ENCODE results near the gene OR2A5.
"Not testable (repeated sequence)": the region's sequence is repeated elsewhere in the genome, so short reads cannot be mapped to it uniquely, and the experiment has no call there.

Gene OR2A5, protein sequence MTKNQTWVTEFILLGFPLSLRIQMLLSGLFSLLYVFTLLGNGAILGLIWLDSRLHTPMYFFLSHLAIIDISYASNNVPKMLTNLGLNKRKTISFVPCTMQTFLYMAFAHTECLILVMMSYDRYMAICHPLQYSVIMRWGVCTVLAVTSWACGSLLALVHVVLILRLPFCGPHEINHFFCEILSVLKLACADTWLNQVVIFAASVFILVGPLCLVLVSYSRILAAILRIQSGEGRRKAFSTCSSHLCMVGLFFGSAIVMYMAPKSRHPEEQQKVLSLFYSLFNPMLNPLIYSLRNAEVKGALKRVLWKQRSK

GRCh38 chr7:144048648-144049047, at the start of gene OR2A5:
Gene OR2A5, plus strand, starts transcription at chr7:144048948. Its CDS starts 1,454 bp downstream, at chr7:144050402.
- Histone ChIP-seq H3K36me3 (ENCODE audit: control insufficient read depth, low read depth, low read length) (no peaks in the 10 kb centered on the region), H3K9me3 (ENCODE audit: control insufficient read depth, low read depth, low read length) (no peaks in the 10 kb centered on the region), H3K27ac (ENCODE audit: low read length) (no peak within 1 kb of the TSS), H3K9ac (ENCODE audit: low read length) (no peak within 1 kb of the TSS), H3K27me3 (ENCODE audit: control insufficient read depth, insufficient read depth, low read length) (no peaks in the 10 kb centered on the region), H3K4me1 (ENCODE audit: control insufficient read depth, low read depth, low read length) (no peaks in the 10 kb centered on the region), H3K4me3 (ENCODE audit: low read length) (no peak within 1 kb of the TSS)

DNA sequence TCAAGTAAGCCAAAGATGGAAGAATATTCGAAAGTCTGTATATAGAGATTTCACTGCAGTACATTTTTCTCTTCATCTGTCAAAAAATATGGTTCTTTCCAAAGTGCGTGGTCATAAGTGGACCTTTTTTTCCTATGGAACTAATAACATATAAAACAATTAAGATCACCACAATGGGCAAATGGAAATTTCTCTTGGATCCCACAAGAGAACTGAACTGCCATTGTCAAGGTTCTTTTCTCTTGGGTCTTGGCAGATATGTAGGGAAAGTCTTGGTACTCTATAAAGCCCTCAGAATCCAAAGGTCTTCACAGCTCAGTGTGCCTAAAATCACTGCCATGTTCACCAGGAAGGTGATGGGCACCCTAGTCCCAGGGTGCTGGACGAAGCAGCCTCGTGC, 48.7 kb upstream of the OR2A5 start, which contains the start of gene OR6B1:
Gene OR6B1, plus strand, starts transcription at position 301 of the 400 bp plus-strand sequence. CDS start 3,677 bp downstream, outside the sequence.
- Histone ChIP-seq H3K27me3 (ENCODE audit: control insufficient read depth, insufficient read depth, low read length) (no peaks in the 10 kb centered on the region), H3K4me1 (ENCODE audit: control insufficient read depth, low read depth, low read length) (no peaks in the 10 kb centered on the region), H3K9me3 (ENCODE audit: control insufficient read depth, low read depth, low read length) (no peaks in the 10 kb centered on the region), H3K4me3 (ENCODE audit: low read length) (no peak within 1 kb of the TSS), H3K27ac (ENCODE audit: low read length) (no peak within 1 kb of the TSS), H3K36me3 (ENCODE audit: control insufficient read depth, low read depth, low read length) (no peaks in the 10 kb centered on the region), H3K9ac (ENCODE audit: low read length) (no peak within 1 kb of the TSS)

DNA sequence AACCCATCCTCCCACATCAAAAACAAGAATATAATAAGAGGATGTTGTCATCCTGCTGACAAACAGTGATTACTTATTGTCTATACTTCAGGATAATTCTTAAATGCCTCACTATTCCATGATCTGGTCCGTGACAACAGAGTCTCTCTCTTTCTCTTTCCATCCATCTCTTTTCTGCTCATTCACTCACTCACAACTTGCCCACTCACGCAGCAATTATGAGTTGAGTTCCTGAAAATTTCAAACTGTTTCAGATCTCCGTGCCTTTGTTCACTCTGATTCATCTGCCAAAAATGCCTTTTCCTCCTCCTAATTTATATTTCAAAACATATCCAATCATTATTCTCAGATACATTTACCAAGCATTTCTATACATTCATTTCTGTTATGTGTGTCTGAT, 47.2 kb upstream of the OR2A5 start:
- Histone ChIP-seq H3K36me3 (ENCODE audit: control insufficient read depth, low read depth, low read length) (no peaks in the 10 kb centered on the region), H3K27me3 (ENCODE audit: control insufficient read depth, insufficient read depth, low read length) (no peaks in the 10 kb centered on the region), H3K4me1 (ENCODE audit: control insufficient read depth, low read depth, low read length) (no peaks in the 10 kb centered on the region), H3K9me3 (ENCODE audit: control insufficient read depth, low read depth, low read length) (no peaks in the 10 kb centered on the region), H3K4me3 (ENCODE audit: low read length) (no peak overlapping the region), H3K27ac (ENCODE audit: low read length) (no peak overlapping the region), H3K9ac (ENCODE audit: low read length) (no peak overlapping the region)

- Histone ChIP-seq H3K27me3 (ENCODE audit: control insufficient read depth, insufficient read depth, low read length) (no peaks in the 10 kb centered on the region), H3K4me3 (ENCODE audit: low read length) (no peak overlapping the region), H3K27ac (ENCODE audit: low read length) (no peak overlapping the region), H3K9ac (ENCODE audit: low read length) (no peak overlapping the region), H3K9me3 (ENCODE audit: control insufficient read depth, low read depth, low read length) (peaks cover 6% of the 10 kb centered on the region), H3K4me1 (ENCODE audit: control insufficient read depth, low read depth, low read length) (no peaks in the 10 kb centered on the region), H3K36me3 (ENCODE audit: control insufficient read depth, low read depth, low read length) (no peaks in the 10 kb centered on the region)
These were observed 44.0 kb upstream of the OR2A5 start for GRCh38 chr7:144004703-144005102.

GRCh38 chr7:144006029-144006691, 42.6 kb upstream of the OR2A5 start:
- H3K36me3 ChIP-seq (ENCODE audit: control insufficient read depth, low read depth, low read length) = no peaks in the 10 kb centered on the region
- no peak overlapping the region for H3K4me3 ChIP-seq (ENCODE audit: low read length)
- H3K27ac ChIP-seq (ENCODE audit: low read length) = no peak overlapping the region
- no peaks in the 10 kb centered on the region for H3K4me1 ChIP-seq (ENCODE audit: control insufficient read depth, low read depth, low read length)
- H3K27me3 ChIP-seq (ENCODE audit: control insufficient read depth, insufficient read depth, low read length) = no peaks in the 10 kb centered on the region
- H3K9ac ChIP-seq (ENCODE audit: low read length) = no peak overlapping the region
- peaks cover 10% of the 10 kb centered on the region for H3K9me3 ChIP-seq (ENCODE audit: control insufficient read depth, low read depth, low read length)

DNA sequence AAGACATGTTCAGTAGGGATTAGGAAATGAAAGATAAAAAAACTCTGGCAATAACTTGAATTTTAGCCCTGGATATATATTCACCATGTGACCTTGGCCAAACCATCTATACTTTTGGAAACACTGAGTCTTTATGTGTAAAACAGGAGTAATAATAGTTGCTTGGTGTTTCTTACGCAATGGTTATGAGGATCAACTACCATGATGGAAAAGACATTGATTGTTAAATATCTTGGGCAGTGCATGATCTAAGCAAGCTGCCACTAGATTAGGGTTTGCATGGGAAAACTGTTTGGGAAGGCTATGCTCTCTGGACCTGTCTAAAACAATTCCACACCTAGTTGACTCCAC, 42.1 kb upstream of the OR2A5 start:
- no peaks in the 10 kb centered on the region for H3K4me1 ChIP-seq (ENCODE audit: control insufficient read depth, low read depth, low read length)

DNA sequence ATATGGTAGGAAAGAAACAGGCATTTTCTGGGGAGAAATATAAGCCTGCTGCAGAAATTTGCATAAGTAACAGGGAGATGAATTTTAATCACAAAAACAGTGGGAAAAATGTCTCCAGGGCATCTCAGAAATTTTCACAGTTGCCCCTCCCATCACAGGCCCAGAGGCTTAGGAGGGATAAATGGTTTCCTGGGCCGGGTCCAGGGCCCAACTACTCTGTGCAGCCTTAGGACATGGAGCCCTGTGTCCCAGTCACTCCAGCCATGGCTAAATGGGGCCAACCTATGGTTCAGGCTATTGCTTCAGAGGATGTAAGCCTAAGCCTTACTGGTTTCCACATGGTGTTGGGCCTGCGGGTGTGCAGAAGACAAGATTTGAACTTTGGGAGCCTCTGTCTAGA, 39.4 kb upstream of the OR2A5 start:
- Histone ChIP-seq H3K4me3 (ENCODE audit: low read length) (no peak overlapping the region), H3K27ac (ENCODE audit: low read length) (no peak overlapping the region), H3K4me1 (ENCODE audit: control insufficient read depth, low read depth, low read length) (no peaks in the 10 kb centered on the region), H3K9me3 (ENCODE audit: control insufficient read depth, low read depth, low read length) (peaks cover 10% of the 10 kb centered on the region), H3K9ac (ENCODE audit: low read length) (no peak overlapping the region), H3K36me3 (ENCODE audit: control insufficient read depth, low read depth, low read length) (no peaks in the 10 kb centered on the region), H3K27me3 (ENCODE audit: control insufficient read depth, insufficient read depth, low read length) (no peaks in the 10 kb centered on the region)

More for the DNA sequence above, 42.1 kb upstream of the OR2A5 start:
- Histone ChIP-seq H3K9me3 (ENCODE audit: control insufficient read depth, low read depth, low read length) (peaks cover 10% of the 10 kb centered on the region), H3K27me3 (ENCODE audit: control insufficient read depth, insufficient read depth, low read length) (no peaks in the 10 kb centered on the region), H3K4me3 (ENCODE audit: low read length) (no peak overlapping the region), H3K27ac (ENCODE audit: low read length) (no peak overlapping the region), H3K9ac (ENCODE audit: low read length) (no peak overlapping the region), H3K36me3 (ENCODE audit: control insufficient read depth, low read depth, low read length) (no peaks in the 10 kb centered on the region)

DNA sequence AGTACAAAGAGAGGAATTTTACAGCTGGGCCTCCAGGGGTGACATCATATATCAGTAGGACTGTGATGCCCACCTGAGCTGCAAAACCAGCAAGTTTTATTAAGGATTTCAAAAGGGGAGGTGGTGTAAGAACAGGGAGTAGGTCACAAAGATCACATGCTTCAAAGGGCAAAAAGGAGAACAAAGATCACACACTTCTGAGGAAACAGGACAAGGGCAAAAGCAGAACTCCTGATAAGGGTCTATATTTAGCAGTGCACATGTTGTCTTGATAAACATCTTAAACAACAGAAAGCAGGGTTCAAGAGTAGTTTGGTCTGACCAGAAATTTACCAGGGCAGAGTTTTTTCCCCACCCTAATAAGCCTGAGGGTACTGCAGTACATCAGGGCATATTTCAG, 38.7 kb upstream of the OR2A5 start:
- H3K9ac ChIP-seq (ENCODE audit: low read length); H3K4me1 ChIP-seq (ENCODE audit: control insufficient read depth, low read depth, low read length); H3K36me3 ChIP-seq (ENCODE audit: control insufficient read depth, low read depth, low read length); H3K4me3 ChIP-seq (ENCODE audit: low read length); H3K27me3 ChIP-seq (ENCODE audit: control insufficient read depth, insufficient read depth, low read length); H3K27ac ChIP-seq (ENCODE audit: low read length): not testable (repeated sequence)
- peaks cover 10% of the 10 kb centered on the region for H3K9me3 ChIP-seq (ENCODE audit: control insufficient read depth, low read depth, low read length)

GRCh38 chr7:144010821-144011220, 37.9 kb upstream of the OR2A5 start:
- not testable (repeated sequence) for H3K4me3 ChIP-seq (ENCODE audit: low read length)

GRCh38 chr7:144011458-144012230, 37.1 kb upstream of the OR2A5 start:
- Histone ChIP-seq H3K27ac (ENCODE audit: low read length) (no peak overlapping the region), H3K9me3 (ENCODE audit: control insufficient read depth, low read depth, low read length) (peaks cover 10% of the 10 kb centered on the region), H3K4me3 (ENCODE audit: low read length) (no peak overlapping the region), H3K36me3 (ENCODE audit: control insufficient read depth, low read depth, low read length) (no peaks in the 10 kb centered on the region), H3K4me1 (ENCODE audit: control insufficient read depth, low read depth, low read length) (no peaks in the 10 kb centered on the region), H3K9ac (ENCODE audit: low read length) (no peak overlapping the region), H3K27me3 (ENCODE audit: control insufficient read depth, insufficient read depth, low read length) (no peaks in the 10 kb centered on the region)

More at GRCh38 chr7:144010821-144011220, 37.9 kb upstream of the OR2A5 start:
- H3K4me1 ChIP-seq (ENCODE audit: control insufficient read depth, low read depth, low read length); H3K27ac ChIP-seq (ENCODE audit: low read length); H3K36me3 ChIP-seq (ENCODE audit: control insufficient read depth, low read depth, low read length); H3K27me3 ChIP-seq (ENCODE audit: control insufficient read depth, insufficient read depth, low read length); H3K9ac ChIP-seq (ENCODE audit: low read length): not testable (repeated sequence)
- H3K9me3 ChIP-seq (ENCODE audit: control insufficient read depth, low read depth, low read length) = peaks cover 10% of the 10 kb centered on the region

DNA sequence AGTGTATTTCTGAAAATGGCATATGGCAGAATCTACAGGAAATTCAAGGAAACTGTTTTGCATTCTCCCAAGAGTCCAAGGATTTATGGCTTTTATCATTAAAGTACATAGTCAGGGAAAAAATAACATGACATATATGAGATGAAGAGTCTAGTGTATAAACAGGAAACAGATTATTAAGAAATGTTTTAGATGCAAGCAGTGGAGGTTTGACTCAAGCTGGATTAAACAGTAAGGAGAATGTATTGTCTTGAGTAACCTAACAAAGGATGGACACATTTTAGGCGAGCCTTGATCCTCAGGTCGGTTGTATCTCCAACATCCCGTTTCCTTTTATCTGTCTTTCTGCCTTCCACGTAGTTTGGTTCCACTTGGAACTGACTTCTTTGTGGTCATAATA, 30.7 kb upstream of the OR2A5 start:
- H3K27me3 ChIP-seq (ENCODE audit: control insufficient read depth, insufficient read depth, low read length) = no peaks in the 10 kb centered on the region
- H3K36me3 ChIP-seq (ENCODE audit: control insufficient read depth, low read depth, low read length) = no peaks in the 10 kb centered on the region
- no peak overlapping the region for H3K27ac ChIP-seq (ENCODE audit: low read length)
- no peak overlapping the region for H3K9ac ChIP-seq (ENCODE audit: low read length)
- H3K9me3 ChIP-seq (ENCODE audit: control insufficient read depth, low read depth, low read length) = no peaks in the 10 kb centered on the region
- H3K4me3 ChIP-seq (ENCODE audit: low read length) = no peak overlapping the region
- H3K4me1 ChIP-seq (ENCODE audit: control insufficient read depth, low read depth, low read length) = peaks cover 4% of the 10 kb centered on the region

Measured in iPS-18a (cell line).